Fibroblast of skin of back (primary cell): ENCODE measurements around the gene LHX2.
A peak's percentile ranks its signal among the peaks of the same experiment; 100 is the strongest.

ENCODE experiments used
- DNase-seq: peaks from one replicate; pipeline ENCODE4 v3.0.0-alpha.2; 2013

LHX2 gene

GRCh38 chr9:124000161-124000783 is 11.3 kb upstream of the LHX2 start:
- DNase-seq: no peak

- no peak for DNase-seq
Measured at GRCh38 chr9:124000784-124001457, 10.6 kb upstream of the LHX2 start.

GRCh38 chr9:124001458-124001799 is 10.1 kb upstream of the LHX2 start:
- no peak for DNase-seq

GRCh38 chr9:124001866-124002525 is 9.6 kb upstream of the LHX2 start:
- no peak for DNase-seq

GRCh38 chr9:124003636-124004349 is 7.8 kb upstream of the LHX2 start:
- no peak for DNase-seq

GRCh38 chr9:124004593-124004992 is 7.0 kb upstream of the LHX2 start:
- no peak for DNase-seq

GRCh38 chr9:124005029-124005771 is 6.4 kb upstream of the LHX2 start:
- no peak for DNase-seq

- DNase-seq: no peak
Measured at GRCh38 chr9:124006448-124007361, 4.9 kb upstream of the LHX2 start.

- no peak for DNase-seq
Measured at GRCh38 chr9:124007565-124008302, 3.8 kb upstream of the LHX2 start.

- no peak for DNase-seq
Measured at GRCh38 chr9:124008303-124008693, 3.3 kb upstream of the LHX2 start.

GRCh38 chr9:124008694-124009530 is 2.7 kb upstream of the LHX2 start:
- DNase-seq: no peak

GRCh38 chr9:124009531-124010217 is 1.9 kb upstream of the LHX2 start:
- no peak for DNase-seq

GRCh38 chr9:124010303-124010664 is 1.3 kb upstream of the LHX2 start:
- no peak for DNase-seq

- DNase-seq: peak; percentile 23
Measured at GRCh38 chr9:124010665-124011321, 775 bp upstream of the LHX2 start.

- DNase-seq: no peak
Measured at GRCh38 chr9:124012368-124013301, 1.1 kb downstream of the LHX2 start.

- no peak for DNase-seq
Measured at GRCh38 chr9:124013309-124014210, 2.0 kb downstream of the LHX2 start.
